IPS DF 6.9 (cell line): ENCODE measurements around the gene FBXO11.

Experiments
- DNase-seq: peaks from one replicate; pipeline ENCODE4 v3.0.0-alpha.2; 2013; ENCODE audit warnings: low read depth, low spot score
- H3K27ac ChIP-seq: one replicate; pipeline ENCODE4 v1.5.1; 2013; ENCODE audit warnings: low read length, control low read depth
- H3K27me3 ChIP-seq: 2 replicates; pipeline ENCODE4 v1.6.1; 2013; ENCODE audit warnings: mild to moderate bottlenecking, low read length; ENCODE audit not compliant: control insufficient read depth, insufficient read depth
- H3K36me3 ChIP-seq: 2 replicates; pipeline ENCODE4 v1.6.1; 2013; ENCODE audit warnings: low read length; ENCODE audit not compliant: control insufficient read depth, insufficient read depth
- H3K4me1 ChIP-seq: 2 replicates; pipeline ENCODE4 v1.6.1; 2013; ENCODE audit warnings: low read length; ENCODE audit not compliant: control insufficient read depth, insufficient read depth
- H3K4me3 ChIP-seq: 2 replicates; pipeline ENCODE4 v1.5.1; 2013; ENCODE audit warnings: mild to moderate bottlenecking, low read length
- H3K9me3 ChIP-seq: 2 replicates; pipeline ENCODE4 v1.6.1; 2013; ENCODE audit warnings: low read length, inconsistent platforms; ENCODE audit not compliant: control insufficient read depth, insufficient read depth
- WGBS: extraction: QIAGEN DNeasy Blood & Tissue Kit; methylation state at CpG from one replicate; pipeline ENCODE4 v1.1.7; 2013; ENCODE audit warnings: mixed read lengths, missing lambda C conversion rate; ENCODE audit not compliant: insufficient read length, insufficient coverage; 5-methylcytosine and 5-hydroxymethylcytosine counted together

Gene FBXO11

DNA sequence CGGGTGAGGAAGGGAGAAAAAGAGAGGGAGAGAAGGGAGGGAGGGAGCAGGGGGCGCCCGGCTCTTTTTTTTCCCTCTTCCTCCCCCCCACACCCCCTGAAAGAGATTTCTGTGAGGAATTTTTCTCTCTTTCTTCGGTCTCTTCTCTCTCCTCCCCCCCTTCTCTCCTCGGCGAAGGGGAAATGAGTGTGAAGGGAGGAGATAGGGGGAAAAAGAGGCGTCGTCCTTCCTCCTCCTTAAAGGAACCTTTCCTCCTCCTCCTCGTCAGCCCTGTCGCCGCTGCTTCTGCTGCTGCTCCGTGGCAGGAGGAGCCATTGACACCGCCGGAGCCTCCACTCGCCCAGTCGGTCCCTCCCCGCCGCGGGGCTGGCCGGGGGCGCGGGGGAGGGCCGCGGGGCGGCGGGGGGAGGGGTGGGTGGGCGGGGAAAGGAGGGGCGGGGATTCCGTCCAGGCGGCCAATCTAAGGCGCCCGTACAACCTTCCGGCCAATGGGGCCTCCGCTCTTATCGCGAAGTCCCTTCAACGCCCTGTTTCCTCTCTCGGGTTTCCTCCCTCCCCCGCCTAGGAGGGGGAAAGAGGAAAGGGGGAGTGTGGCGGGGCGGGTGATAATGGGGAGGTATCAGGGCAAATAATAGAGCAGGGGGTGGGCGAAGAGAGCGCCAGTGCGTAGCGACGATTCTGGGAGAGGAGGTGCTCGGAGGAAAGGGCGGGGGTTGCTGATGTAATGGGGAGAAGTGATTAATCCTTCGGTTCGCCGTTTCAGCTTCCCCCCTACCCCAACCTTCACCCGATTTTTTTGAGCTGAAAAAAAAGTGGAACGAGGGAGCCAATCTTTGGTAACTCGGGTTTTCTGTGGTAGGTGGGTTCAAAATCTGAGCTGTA lies at the start of gene FBXO11:
FBXO11 (minus strand) TSS at position 342 of the 882 bp plus-strand sequence. CDS start 778 bp downstream, outside the sequence.
- no CpG with 5 or more reads among the region's 54 CpGs for WGBS
- H3K36me3 ChIP-seq, result no peaks in the 10 kb centered on the region
- H3K9me3 ChIP-seq, result no peaks in the 10 kb centered on the region
- peak; percentile 91 for DNase-seq
- peak within 1 kb of the TSS; percentile 90; the same call in 1 of the 2 replicates for H3K4me3 ChIP-seq
- H3K27me3 ChIP-seq, result no peaks in the 10 kb centered on the region
- H3K4me1 ChIP-seq, result no peaks in the 10 kb centered on the region; the same call in 1 of the 2 replicates
- H3K27ac ChIP-seq, result no peak within 1 kb of the TSS

DNA sequence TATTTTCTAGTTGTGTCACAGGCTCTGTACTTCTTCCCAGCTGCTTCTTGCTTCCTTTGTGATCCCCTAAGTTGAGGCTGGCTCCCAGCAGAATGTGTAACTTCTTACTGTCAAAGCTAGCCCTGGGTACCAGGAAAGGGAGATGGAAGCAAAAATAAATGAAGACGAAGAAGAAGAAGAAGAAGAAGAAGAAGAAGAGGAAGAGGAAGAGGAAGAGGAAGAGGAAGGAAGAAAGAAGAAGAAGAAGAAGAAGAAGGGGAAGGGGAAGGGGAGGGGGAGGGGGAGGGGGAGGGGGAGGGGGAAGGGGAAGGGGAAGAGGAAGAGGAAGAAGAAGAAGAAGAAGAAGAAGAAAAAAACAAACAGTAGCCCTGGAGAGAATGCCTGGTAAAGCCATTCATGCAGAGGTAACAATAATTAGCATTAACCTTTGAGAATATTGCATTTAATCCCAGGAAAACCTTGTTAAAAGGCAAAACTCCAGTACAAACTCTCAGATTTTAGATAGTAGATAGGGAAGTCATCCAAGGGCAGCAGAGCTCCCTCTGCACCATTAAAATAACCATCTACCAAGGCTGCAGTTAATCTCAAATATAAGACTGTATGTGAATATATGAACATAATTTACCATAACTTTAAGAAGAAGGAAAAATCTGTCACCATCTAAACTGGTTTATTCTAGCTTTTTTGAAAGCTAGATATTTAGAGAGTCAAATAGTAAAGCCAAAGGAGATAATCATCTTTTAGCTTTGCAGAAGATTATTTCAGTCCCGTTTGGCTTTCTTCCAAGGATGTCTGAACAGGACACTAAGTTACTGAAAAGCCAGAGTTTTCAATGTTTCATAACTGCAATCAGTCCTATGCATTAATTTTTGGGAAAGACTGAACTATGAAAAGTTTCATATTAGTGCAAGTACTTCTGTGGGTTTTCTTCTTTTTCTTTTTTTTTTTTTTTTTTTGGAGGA lies 44.3 kb upstream of the FBXO11 start:
- Histone ChIP-seq H3K27ac (no peak overlapping the region), H3K27me3 (no peaks in the 10 kb centered on the region), H3K4me3 (no peak overlapping the region), H3K9me3 (no peaks in the 10 kb centered on the region), H3K36me3 (no peaks in the 10 kb centered on the region), H3K4me1 (no peaks in the 10 kb centered on the region)
- no peak for DNase-seq
- no CpG with 5 or more reads among the region's 2 CpGs for WGBS

DNA sequence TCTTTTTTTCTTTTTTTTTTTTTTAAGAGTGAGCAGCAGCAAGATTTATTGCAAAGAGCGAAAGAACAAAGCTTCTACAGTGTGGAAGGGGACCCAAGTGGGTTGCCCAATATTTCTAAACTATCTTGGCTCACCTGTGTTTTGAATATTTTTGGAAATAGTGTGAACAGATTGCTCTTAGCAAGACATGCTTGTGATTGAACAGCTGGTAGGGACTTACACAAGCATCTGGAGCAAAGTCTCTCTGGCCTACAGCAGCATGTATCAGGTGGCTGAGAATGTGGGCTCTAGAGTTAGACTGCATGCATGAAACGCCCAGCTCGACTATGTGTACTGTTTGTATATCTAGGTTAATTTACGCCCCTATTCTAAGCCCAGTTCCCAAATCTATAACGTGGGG lies 40.3 kb upstream of the FBXO11 start:
- DNase-seq, result no peak
- H3K4me1 ChIP-seq, result no peaks in the 10 kb centered on the region
- H3K9me3 ChIP-seq, result no peaks in the 10 kb centered on the region
- no peak overlapping the region for H3K27ac ChIP-seq
- H3K36me3 ChIP-seq, result no peaks in the 10 kb centered on the region
- no CpG with 5 or more reads among the region's 5 CpGs for WGBS
- no peaks in the 10 kb centered on the region for H3K27me3 ChIP-seq
- no peak overlapping the region for H3K4me3 ChIP-seq

DNA sequence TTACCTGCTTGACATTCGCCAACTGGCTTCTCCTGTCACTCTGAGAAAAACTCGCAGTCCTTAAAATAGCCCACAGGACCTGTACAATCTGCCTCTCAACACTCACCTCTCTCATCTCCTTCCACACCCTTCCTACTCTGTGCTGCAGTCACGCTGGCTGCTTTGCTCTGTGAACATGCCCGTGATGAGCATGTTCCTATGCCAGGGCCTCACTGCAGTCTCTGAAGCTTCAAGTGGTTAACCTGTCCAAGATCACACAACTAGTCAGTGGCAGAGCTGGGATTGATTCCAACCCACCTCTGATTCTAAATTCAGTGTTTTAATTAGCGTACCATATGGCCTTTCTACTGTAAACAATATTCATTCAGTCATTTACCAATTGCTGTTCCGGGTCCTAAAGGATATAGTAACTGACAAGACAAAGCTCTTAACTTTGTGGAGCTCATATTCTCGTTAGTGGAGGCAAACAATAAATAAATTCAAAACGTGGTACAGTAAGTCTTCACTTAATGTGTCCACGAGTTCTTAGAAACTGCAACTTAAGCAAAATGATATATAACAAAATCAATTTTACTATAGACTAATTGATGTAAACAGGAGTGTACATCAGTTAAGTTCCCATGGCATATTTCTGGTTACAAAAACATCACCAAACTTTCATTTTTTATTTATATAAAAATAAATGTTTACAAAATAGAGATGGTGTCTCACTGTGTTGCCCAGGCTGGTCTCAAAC lies 38.9 kb upstream of the FBXO11 start:
- H3K4me3 ChIP-seq, result no peak overlapping the region
- H3K36me3 ChIP-seq, result no peaks in the 10 kb centered on the region
- no peaks in the 10 kb centered on the region for H3K4me1 ChIP-seq
- H3K27me3 ChIP-seq, result no peaks in the 10 kb centered on the region
- no CpG with 5 or more reads among the region's 9 CpGs for WGBS
- no peak overlapping the region for H3K27ac ChIP-seq
- DNase-seq, result no peak
- H3K9me3 ChIP-seq, result no peaks in the 10 kb centered on the region

DNA sequence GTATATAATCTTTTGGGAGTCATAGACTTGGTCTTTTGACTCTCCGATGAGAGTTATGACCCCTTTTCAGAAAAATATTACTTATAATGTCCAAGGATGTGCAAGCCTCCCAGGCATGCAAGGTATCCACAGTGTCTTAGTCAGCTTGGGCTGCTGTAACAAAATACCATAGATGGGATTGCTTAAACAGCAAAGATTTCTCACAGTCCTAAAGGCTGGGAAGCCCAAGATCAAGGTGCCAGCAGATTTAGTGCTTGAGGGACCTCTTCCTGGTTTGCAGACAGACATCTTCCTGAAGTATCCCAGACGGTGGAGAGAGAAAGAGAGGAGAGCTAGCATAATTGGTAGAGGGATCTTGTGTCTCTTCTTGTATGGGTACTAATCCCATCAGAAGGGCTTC lies 35.6 kb upstream of the FBXO11 start:
- no peak for DNase-seq
- Histone ChIP-seq H3K36me3 (no peaks in the 10 kb centered on the region), H3K9me3 (no peaks in the 10 kb centered on the region), H3K27ac (no peak overlapping the region), H3K4me3 (no peak overlapping the region), H3K4me1 (no peaks in the 10 kb centered on the region), H3K27me3 (no peaks in the 10 kb centered on the region)
- no CpG with 5 or more reads among the region's 2 CpGs for WGBS

DNA sequence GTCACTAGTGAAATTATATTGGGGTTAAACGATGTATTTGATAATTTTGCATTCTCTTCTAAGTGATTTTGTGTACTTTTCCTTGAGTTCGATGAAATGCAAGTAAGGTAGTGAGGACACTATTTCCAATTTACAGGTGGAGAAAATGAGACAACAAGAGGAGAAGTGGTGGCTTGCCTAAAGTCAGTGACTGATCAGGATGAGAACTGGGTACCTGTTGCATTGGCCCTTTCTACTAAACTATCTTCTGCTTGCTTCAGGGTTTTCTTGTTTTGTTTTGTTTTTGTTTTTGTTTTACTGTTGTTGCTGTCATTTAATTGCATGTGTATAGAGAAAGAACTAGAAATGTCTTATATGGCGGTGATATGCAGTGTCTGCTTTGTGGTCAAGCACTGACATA lies 31.4 kb upstream of the FBXO11 start:
- no CpG with 5 or more reads among the region's 3 CpGs for WGBS
- Histone ChIP-seq H3K27me3 (no peaks in the 10 kb centered on the region), H3K9me3 (no peaks in the 10 kb centered on the region), H3K36me3 (no peaks in the 10 kb centered on the region), H3K27ac (no peak overlapping the region), H3K4me3 (no peak overlapping the region), H3K4me1 (no peaks in the 10 kb centered on the region)
- DNase-seq, result no peak

DNA sequence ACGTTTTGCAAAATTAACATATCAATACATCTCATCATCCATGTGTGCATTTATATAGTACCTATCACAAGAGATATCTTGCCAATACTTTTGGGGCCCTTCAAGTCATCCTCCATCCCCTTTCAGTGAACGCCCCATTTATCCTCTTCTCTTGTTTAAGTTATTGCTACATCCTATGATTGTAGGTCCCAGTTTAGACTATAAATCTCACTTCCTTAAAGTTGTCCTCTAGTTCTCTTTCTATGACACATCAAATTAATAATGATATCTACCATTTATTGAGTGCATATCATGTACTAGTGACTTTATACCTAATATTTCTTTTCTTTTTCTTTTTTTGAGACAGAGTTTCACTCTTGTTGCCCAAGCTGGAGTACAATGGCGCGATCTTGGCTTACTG lies 28.8 kb upstream of the FBXO11 start:
- Histone ChIP-seq H3K27me3 (no peaks in the 10 kb centered on the region), H3K27ac (no peak overlapping the region), H3K4me1 (no peaks in the 10 kb centered on the region), H3K4me3 (no peak overlapping the region), H3K36me3 (no peaks in the 10 kb centered on the region), H3K9me3 (no peaks in the 10 kb centered on the region)
- no CpG with 5 or more reads among the region's 4 CpGs for WGBS
- DNase-seq, result no peak

DNA sequence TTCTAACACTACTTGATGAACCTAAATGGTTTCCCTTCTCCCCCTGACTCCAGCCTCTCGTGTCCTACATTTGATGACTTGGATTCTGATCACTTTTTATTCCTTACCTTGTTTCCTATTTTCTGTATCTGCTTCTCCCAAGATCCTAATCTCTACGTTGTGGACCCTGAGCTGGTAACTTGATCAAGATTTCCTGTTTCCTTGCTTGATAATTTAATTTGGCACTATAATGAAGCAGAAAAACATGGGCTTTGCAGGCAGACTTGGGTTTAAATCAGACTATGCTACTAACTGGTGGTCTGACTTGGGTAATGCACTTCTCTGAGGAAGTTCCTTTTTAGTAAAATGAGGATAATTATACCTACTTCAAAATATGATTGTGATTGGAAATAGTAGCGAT lies 11.7 kb upstream of the FBXO11 start:
- Histone ChIP-seq H3K4me3 (no peak overlapping the region), H3K9me3 (no peaks in the 10 kb centered on the region), H3K36me3 (no peaks in the 10 kb centered on the region), H3K4me1 (no peaks in the 10 kb centered on the region), H3K27ac (no peak overlapping the region), H3K27me3 (no peaks in the 10 kb centered on the region)
- no peak for DNase-seq
- WGBS, result no CpG with 5 or more reads among the region's 3 CpGs

DNA sequence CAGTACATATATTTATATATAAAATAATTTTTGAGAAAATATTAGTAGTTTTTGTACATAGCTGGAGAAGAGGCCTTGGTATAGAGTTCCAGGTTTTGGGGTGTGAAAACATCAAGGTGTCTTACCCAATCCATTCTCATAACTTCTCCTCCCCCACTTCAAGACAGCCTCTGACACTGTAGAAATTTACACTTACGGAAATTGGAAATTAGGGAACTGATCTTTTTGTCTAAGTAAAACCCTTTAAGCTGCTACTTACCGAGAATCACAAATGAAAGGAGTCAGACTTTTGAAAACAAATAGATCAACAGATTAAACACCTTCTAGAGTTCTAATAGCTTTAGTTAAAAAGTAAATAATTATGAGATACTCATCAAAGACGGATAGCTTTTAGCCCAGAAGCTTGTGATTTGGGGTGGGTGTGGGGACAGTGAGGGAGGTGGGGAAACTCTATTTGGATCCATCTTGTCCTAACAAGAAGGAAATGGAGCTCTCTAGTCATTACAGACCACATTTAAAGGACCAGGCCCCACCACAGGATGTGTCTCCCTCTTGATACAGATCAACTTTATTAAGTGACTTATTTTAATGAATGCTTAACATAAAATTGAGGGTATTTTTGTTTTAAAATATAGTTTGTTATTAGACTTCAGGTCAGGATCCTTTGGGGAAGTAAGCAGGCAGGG lies 11.1 kb upstream of the FBXO11 start:
- no peaks in the 10 kb centered on the region for H3K9me3 ChIP-seq
- no peak overlapping the region for H3K27ac ChIP-seq
- H3K27me3 ChIP-seq, result no peaks in the 10 kb centered on the region
- no peaks in the 10 kb centered on the region for H3K36me3 ChIP-seq
- no peak for DNase-seq
- WGBS, result no CpG with 5 or more reads among the region's 3 CpGs
- no peak overlapping the region for H3K4me3 ChIP-seq
- H3K4me1 ChIP-seq, result no peaks in the 10 kb centered on the region
